Suprapubic skin (tissue), 4 donors: ENCODE data around the gene KDM4B. TPM values are rescaled to one million over a fixed set of nuclear protein-coding genes. Genes with fewer than 3 reads are reported as not detected.

Experiments
- DNase-seq, 2 donors: peaks; one replicate each; pipeline ENCODE4 v3.0.0-alpha.2; 2019; ENCODE audit warnings: low spot score in 2 of 2
- H3K27ac ChIP-seq: fragments of 200-600 bp; sonication (generic); one replicate; pipeline ENCODE4 v1.5.1; 2019
- H3K27me3 ChIP-seq: fragments of 200-600 bp; sonication (generic); one replicate; pipeline ENCODE4 v1.5.1; 2019
- H3K36me3 ChIP-seq: fragments of 200-600 bp; sonication (generic); one replicate; pipeline ENCODE4 v1.5.1; 2019
- H3K4me1 ChIP-seq: fragments of 200-600 bp; sonication (generic); one replicate; pipeline ENCODE4 v1.5.1; 2019
- H3K4me3 ChIP-seq: fragments of 200-600 bp; sonication (generic); one replicate; pipeline ENCODE4 v1.5.1; 2019; ENCODE audit warnings: mild to moderate bottlenecking
- H3K9me3 ChIP-seq: fragments of 200-600 bp; sonication (generic); one replicate; pipeline ENCODE4 v1.5.1; 2019
- CTCF ChIP-seq, 2 donors: fragments of 200-600 bp in 1 of 2; fragments of 450-650 bp in 1 of 2; sonication (generic) in 1 of 2; IDR thresholded peaks; one replicate each; pipeline ENCODE4 v1.5.1; 2016 to 2019; ENCODE audit warnings: antibody characterized with exemption in 2 of 2, mild to moderate bottlenecking in 1 of 2, moderate library complexity in 1 of 2
- EP300 ChIP-seq: sonication (generic); formaldehyde crosslinking; IDR thresholded peaks from one replicate; pipeline ENCODE4 v1.6.1; 2017; ENCODE audit warnings: antibody characterized with exemption
- POLR2A ChIP-seq, 2 donors: fragments of 450-650 bp; IDR thresholded peaks; one replicate each; pipeline ENCODE4 v1.6.1; 2017; ENCODE audit warnings: antibody characterized with exemption in 2 of 2, mild to moderate bottlenecking in 2 of 2, moderate library complexity in 2 of 2
- POLR2AphosphoS5 ChIP-seq, 3 donors: sonication (generic); formaldehyde crosslinking; IDR thresholded peaks; one replicate each; pipeline ENCODE4 v1.6.1; 2017; ENCODE audit warnings: antibody characterized with exemption in 3 of 3
- WGBS: methylation state at CpG from one replicate; pipeline ENCODE4 v1.1.5; 2018; 5-methylcytosine and 5-hydroxymethylcytosine counted together
- total RNA-seq, 4 donors: library from RNA; depleted of rRNA; stranded (reverse); fragments of >200 nt; gene quantifications; one replicate each; pipeline ENCODE4 v1.1.0, GENCODE V29; 2016

Gene KDM4B
- total RNA-seq, 4 donors from 2014 or later, result 34.2 to 82.7 (median 48.7) TPM

GRCh38 chr19:4983346-4984105 lies 14.6 kb downstream of the KDM4B start:
- WGBS, result 75% methylated on average over 8 of the region's 23 CpGs
- Histone ChIP-seq H3K4me1 (peaks cover 56% of the 10 kb centered on the region), H3K27ac (no peak overlapping the region), H3K36me3 (no peaks in the 10 kb centered on the region), H3K9me3 (no peaks in the 10 kb centered on the region), H3K4me3 (no peak overlapping the region), H3K27me3 (no peaks in the 10 kb centered on the region)
- TF ChIP-seq EP300 (no peak), POLR2A (IDR thresholded peaks at IDR 0.05) (no peak), POLR2AphosphoS5 (IDR thresholded peaks at IDR 0.05) (no peak), CTCF (IDR thresholded peaks at IDR 0.05) (no peak)
- DNase-seq, result no peak

- DNase-seq, result no peak
- no peak overlapping the region for H3K27ac ChIP-seq
- H3K9me3 ChIP-seq, result no peaks in the 10 kb centered on the region
- H3K4me3 ChIP-seq, result no peak overlapping the region
- H3K4me1 ChIP-seq, result peaks cover 56% of the 10 kb centered on the region
- no peaks in the 10 kb centered on the region for H3K27me3 ChIP-seq
- 86% methylated on average over 5 of the region's 7 CpGs for WGBS
- TF ChIP-seq POLR2A (IDR thresholded peaks at IDR 0.05) (no peak), CTCF (IDR thresholded peaks at IDR 0.05) (no peak), POLR2AphosphoS5 (IDR thresholded peaks at IDR 0.05) (no peak), EP300 (no peak)
- no peaks in the 10 kb centered on the region for H3K36me3 ChIP-seq
Measured at GRCh38 chr19:4984106-4984380, 15.1 kb downstream of the KDM4B start.

GRCh38 chr19:4984438-4984990 lies 15.6 kb downstream of the KDM4B start:
- Histone ChIP-seq H3K9me3 (no peaks in the 10 kb centered on the region), H3K27me3 (no peaks in the 10 kb centered on the region), H3K4me1 (peaks cover 56% of the 10 kb centered on the region), H3K4me3 (no peak overlapping the region), H3K27ac (no peak overlapping the region), H3K36me3 (no peaks in the 10 kb centered on the region)
- 77% methylated on average over 16 of the region's 18 CpGs for WGBS
- TF ChIP-seq CTCF (IDR thresholded peaks at IDR 0.05) (no peak), POLR2AphosphoS5 (IDR thresholded peaks at IDR 0.05) (no peak), POLR2A (IDR thresholded peaks at IDR 0.05) (no peak), EP300 (no peak)
- DNase-seq, result no peak

GRCh38 chr19:4985551-4985991 lies 16.7 kb downstream of the KDM4B start:
- H3K4me1 ChIP-seq, result peaks cover 55% of the 10 kb centered on the region
- 87% methylated on average over 10 of the region's 22 CpGs for WGBS

More at GRCh38 chr19:4985551-4985991, 16.7 kb downstream of the KDM4B start:
- Histone ChIP-seq H3K4me3 (no peak overlapping the region), H3K27me3 (no peaks in the 10 kb centered on the region), H3K27ac (no peak overlapping the region), H3K9me3 (no peaks in the 10 kb centered on the region), H3K36me3 (no peaks in the 10 kb centered on the region)
- no peak for DNase-seq
- TF ChIP-seq POLR2AphosphoS5 (IDR thresholded peaks at IDR 0.05) (no peak), CTCF (IDR thresholded peaks at IDR 0.05) (no peak), POLR2A (IDR thresholded peaks at IDR 0.05) (no peak), EP300 (no peak)
